ENCODE data around the gene MLLT1. TPM values are rescaled to one million over a fixed set of nuclear protein-coding genes. Genes with fewer than 3 reads are reported as not detected.

Gene MLLT1
- total and polyA plus RNA-seq, 10 of the 15 experiments (the other 5 are each of a cell fraction or from before 2014, with no cell fraction given): 0.16 to 61.1 (median 8.5) TPM

DNA sequence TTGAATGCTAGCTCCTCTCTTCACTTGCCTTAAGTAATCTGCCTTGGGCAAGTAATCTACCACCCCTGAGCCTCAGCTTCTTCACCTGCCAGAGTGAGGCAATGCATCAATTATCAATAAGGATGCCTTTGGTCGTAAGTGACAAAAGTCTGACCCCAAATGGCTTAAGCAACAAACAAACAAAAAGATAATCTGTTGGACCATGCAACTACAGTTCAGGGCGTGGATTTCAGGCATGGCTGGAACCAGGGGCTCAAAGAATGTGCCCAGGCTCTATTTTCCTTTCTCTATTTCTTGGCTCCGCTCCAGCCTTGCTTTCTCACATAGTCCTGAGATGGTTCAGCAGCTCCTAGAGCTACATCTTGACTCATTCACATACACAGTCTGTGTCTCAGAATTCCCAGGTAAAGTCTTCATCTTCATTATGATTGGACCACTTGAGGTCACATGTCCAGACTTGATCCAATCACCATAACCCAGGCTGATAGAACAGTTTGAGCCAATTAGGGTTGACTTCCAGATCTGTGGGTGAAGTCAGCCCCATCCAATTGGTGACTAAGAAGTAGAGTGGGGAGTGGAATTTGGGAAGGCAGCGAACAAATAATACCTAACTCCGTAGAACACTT, 114.8 kb downstream of the MLLT1 start:
- ChIA-PET RAD21 (ENCODE audit: unreplicated experiment) (no interaction called here), SMC1A (ENCODE audit: uncharacterized antibody, unreplicated experiment) (interaction anchor here (0.6 to 1.3 kb wide), 5 partner anchors 15 to 132 kb away, joined by 3 read pairs; no protein-coding TSS in a partner anchor), POLR2A (no interaction called here), CTCF (interaction anchor here (0.9 to 3.2 kb wide), 6 partner anchors 28 to 698 kb away, joined by 3 to 16 read pairs (median 6); no protein-coding TSS in a partner anchor)
- in situ Hi-C loops (cut with MboI): no loop called here
- Histone ChIP-seq H3K9ac (ENCODE audit: control insufficient read depth, insufficient read depth, low read length) (no peak overlapping the region), H3K36me3 (ENCODE audit: control insufficient read depth in 2 of 2, insufficient read depth in 2 of 2, low read length in 1 of 2) (no peaks in the 10 kb centered on the region), H3K79me2 (ENCODE audit: control insufficient read depth, insufficient read depth, low read length) (no peaks in the 10 kb centered on the region), H3K27ac (ENCODE audit: control insufficient read depth, insufficient read depth) (no peak overlapping the region), H3K4me3 (no peak overlapping the region), H4K20me1 (ENCODE audit: control insufficient read depth, insufficient read depth) (no peaks in the 10 kb centered on the region), H3K27me3 (replicated peaks in 1 of 2; ENCODE audit: control insufficient read depth in 2 of 2, insufficient read depth in 2 of 2, low read length in 1 of 2) (no peaks in the 10 kb centered on the region), H2AFZ (ENCODE audit: control insufficient read depth, low read depth, low read length) (no peak overlapping the region), H3K4me2 (ENCODE audit: control insufficient read depth, insufficient read depth) (no peak overlapping the region), H3K9me3 (replicated peaks; ENCODE audit: control insufficient read depth, insufficient read depth, low read length) (no peaks in the 10 kb centered on the region), H3K4me1 (ENCODE audit: control insufficient read depth, insufficient read depth, low read length) (no peaks in the 10 kb centered on the region)
- 55% methylated on average over 5 of the region's 5 CpGs for WGBS (ENCODE audit: insufficient coverage, insufficient replicate concordance, low lambda C conversion rate, missing lambda C conversion rate)
- FAIRE-seq (no peak), DNase-seq (ENCODE audit: low read depth, low spot score) (no peak), ATAC-seq (0 out of 3 replicates have a peak, but pooled peaks have one; percentile 12)
- intact Hi-C loops (cut with micrococcal nuclease; ENCODE audit: unreplicated experiment): loop anchor here (5.0 to 10.0 kb wide), 2 partner anchors 38 to 340 kb away; partner anchors contain the start of gene TUBB4A
- BruUV-seq (replicated peaks): no TSS peak
- TF ChIP-seq MAX (IDR thresholded peaks at IDR 0.05; ENCODE audit: low read depth, low read length) (no peak), BRCA1 (IDR thresholded peaks at IDR 0.05; ENCODE audit: low read depth, low read length) (no peak), EP300 (IDR thresholded peaks at IDR 0.05; ENCODE audit: borderline replicate concordance in 1 of 2, control insufficient read depth in 1 of 2, low read depth in 2 of 2, low read length in 2 of 2) (no peak), TCF7 (IDR thresholded peaks at IDR 0.05; ENCODE audit: borderline replicate concordance) (no peak), E4F1 (IDR thresholded peaks at IDR 0.05; ENCODE audit: borderline replicate concordance, partially characterized antibody) (no peak), NFYB (IDR thresholded peaks at IDR 0.05; ENCODE audit: insufficient read depth, low read depth, low read length) (peak; percentile 42; the same call in 1 of the 2 replicates), SREBF2 (IDR thresholded peaks at IDR 0.05; ENCODE audit: low read length) (no peak), ZBTB4 (CRISPR knock-in tag; IDR thresholded peaks at IDR 0.05) (no peak)
- TF ChIP-seq, protein P1, sequence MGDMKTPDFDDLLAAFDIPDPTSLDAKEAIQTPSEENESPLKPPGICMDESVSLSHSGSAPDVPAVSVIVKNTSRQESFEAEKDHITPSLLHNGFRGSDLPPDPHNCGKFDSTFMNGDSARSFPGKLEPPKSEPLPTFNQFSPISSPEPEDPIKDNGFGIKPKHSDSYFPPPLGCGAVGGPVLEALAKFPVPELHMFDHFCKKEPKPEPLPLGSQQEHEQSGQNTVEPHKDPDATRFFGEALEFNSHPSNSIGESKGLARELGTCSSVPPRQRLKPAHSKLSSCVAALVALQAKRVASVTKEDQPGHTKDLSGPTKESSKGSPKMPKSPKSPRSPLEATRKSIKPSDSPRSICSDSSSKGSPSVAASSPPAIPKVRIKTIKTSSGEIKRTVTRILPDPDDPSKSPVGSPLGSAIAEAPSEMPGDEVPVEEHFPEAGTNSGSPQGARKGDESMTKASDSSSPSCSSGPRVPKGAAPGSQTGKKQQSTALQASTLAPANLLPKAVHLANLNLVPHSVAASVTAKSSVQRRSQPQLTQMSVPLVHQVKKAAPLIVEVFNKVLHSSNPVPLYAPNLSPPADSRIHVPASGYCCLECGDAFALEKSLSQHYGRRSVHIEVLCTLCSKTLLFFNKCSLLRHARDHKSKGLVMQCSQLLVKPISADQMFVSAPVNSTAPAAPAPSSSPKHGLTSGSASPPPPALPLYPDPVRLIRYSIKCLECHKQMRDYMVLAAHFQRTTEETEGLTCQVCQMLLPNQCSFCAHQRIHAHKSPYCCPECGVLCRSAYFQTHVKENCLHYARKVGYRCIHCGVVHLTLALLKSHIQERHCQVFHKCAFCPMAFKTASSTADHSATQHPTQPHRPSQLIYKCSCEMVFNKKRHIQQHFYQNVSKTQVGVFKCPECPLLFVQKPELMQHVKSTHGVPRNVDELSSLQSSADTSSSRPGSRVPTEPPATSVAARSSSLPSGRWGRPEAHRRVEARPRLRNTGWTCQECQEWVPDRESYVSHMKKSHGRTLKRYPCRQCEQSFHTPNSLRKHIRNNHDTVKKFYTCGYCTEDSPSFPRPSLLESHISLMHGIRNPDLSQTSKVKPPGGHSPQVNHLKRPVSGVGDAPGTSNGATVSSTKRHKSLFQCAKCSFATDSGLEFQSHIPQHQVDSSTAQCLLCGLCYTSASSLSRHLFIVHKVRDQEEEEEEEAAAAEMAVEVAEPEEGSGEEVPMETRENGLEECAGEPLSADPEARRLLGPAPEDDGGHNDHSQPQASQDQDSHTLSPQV (IDR thresholded peaks at IDR 0.05): no peak
- TF ChIP-seq, protein P2, sequence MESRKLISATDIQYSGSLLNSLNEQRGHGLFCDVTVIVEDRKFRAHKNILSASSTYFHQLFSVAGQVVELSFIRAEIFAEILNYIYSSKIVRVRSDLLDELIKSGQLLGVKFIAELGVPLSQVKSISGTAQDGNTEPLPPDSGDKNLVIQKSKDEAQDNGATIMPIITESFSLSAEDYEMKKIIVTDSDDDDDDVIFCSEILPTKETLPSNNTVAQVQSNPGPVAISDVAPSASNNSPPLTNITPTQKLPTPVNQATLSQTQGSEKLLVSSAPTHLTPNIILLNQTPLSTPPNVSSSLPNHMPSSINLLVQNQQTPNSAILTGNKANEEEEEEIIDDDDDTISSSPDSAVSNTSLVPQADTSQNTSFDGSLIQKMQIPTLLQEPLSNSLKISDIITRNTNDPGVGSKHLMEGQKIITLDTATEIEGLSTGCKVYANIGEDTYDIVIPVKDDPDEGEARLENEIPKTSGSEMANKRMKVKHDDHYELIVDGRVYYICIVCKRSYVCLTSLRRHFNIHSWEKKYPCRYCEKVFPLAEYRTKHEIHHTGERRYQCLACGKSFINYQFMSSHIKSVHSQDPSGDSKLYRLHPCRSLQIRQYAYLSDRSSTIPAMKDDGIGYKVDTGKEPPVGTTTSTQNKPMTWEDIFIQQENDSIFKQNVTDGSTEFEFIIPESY (IDR thresholded peaks at IDR 0.05): no peak
